HL-60/S4 treated with retinoic acid at 250 ng/mL for 4 days and 3 days (cell line): ENCODE data around the gene CDH23.

Source experiments
- in situ Hi-C: fragments of 300-500 bp; cut with MboI; formaldehyde crosslinking; loops from 2 replicates; pipeline ENCODE4 v1.7.0; 2022; ENCODE audit warnings: low sequenced_read_pairs

CDH23 gene

GRCh38 chr10:71757399-71757922 lies 360.7 kb downstream of the CDH23 start:
- in situ Hi-C loops = no loop called here

DNA sequence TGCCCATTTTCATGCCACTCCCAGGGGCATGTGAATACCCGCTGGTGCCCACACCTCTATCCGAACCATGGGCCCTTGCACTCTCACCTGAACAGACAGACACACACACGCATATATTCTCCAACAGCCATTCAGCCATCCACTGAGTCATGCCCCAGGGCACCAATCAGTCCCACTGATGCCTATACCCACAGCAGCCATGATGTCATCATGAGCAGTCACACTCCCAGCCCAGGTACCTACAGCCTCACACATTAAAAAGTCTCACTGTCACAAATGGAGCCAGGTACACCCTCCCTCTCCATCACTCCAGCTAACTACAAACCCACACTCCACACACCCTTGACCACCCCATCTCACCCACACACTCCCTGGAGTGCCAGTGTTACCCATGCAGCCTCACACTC lies 364.4 kb downstream of the CDH23 start:
- in situ Hi-C loops = no loop called here

- in situ Hi-C loops = no loop called here
Measured at GRCh38 chr10:71761541-71762113, 364.9 kb downstream of the CDH23 start.

- in situ Hi-C loops = no loop called here
Measured at GRCh38 chr10:71762324-71762723, 365.6 kb downstream of the CDH23 start.

- in situ Hi-C loops = no loop called here
Measured at GRCh38 chr10:71763352-71764127, 366.8 kb downstream of the CDH23 start.

GRCh38 chr10:71765176-71765904 lies 368.6 kb downstream of the CDH23 start:
- in situ Hi-C loops = no loop called here

GRCh38 chr10:71765906-71766716 lies 369.4 kb downstream of the CDH23 start:
- in situ Hi-C loops = no loop called here

DNA sequence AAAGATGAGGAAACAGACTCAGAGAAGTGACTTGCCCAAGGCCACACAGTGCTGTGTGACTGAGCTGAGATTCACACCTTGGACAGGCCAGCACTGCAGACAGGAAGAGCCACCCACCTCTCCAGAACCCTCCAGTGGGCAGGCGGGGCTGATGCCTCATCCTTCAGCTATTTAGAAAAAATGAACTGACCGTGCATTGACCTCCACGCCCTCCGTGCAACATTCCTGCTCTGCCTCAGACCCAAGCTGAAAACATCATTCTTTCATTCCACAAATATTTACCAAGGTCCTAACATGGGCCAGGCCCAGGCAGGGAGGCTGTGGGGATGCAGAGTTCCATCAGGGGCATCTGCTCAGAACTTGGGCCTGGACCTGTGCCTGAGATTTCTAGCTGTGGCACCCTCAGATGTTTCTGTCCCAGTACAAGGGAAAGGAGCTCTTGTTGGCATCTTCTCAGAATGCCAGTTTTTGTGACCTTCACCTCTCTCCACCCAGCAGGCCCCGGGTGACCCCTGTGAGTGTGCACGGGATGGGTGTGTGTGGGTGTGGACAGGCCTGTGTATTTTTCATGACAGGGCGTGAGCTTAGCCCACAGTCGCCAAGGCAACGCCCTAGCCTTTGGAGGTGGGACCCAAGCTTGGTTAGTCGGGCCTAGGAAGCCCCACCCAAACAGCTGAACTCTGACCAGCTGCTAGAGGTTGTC lies 370.1 kb downstream of the CDH23 start:
- in situ Hi-C loops = no loop called here

DNA sequence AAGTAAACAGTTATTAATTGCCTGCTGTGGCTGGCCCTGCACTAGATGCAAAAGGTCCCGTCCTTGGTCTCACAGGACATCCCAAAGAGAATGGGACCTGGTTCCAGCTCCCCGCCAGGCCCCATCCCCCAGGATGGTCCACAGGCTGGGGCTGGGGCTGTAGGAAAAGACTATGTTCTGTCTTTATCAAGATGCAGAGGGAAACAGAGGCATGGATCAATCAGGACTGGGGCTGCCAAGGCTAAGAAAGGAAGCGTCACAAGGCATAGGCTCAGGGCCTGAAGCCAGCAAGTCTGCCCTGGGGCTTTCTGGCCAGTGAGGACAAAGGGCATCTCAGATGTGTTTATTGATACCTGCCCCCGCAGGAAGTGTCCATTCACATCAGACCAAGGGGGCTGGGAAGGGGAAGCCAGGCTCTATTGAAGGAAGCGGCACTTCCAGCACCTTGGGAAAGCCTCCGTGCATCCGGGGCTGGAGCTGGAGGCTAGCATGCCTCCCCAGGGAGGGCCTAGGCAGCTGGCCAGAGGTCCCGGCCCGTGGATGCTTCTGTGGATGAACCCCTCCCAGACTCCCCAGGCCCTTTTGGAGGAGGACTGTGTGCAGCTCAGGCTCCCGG lies 370.8 kb downstream of the CDH23 start:
- in situ Hi-C loops = no loop called here

DNA sequence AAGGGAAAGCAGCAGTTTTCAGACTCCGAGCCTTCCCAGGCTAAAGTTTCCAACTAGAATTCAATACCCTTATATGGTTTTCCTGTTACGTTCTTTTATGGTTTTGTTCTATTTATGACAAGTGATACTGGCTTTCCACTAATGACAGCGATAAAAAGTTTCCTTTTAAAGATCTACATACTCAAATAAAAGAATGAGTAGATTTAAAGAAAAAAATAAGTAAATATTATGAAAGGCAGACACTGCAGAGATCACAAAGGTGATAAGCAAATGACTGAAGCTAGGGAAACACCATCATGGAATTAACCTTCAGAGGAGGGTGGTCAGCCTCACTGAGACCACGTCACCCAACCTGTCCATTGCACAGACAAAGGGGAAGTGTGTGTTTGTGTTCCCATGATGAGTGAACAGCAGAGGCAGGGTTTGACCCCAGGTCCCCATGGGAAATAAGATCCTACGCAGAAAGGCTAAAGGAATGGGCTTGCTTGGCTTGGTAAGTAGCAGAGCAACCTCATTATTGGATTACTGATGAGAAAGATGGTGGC lies 372.6 kb downstream of the CDH23 start:
- in situ Hi-C loops = no loop called here

DNA sequence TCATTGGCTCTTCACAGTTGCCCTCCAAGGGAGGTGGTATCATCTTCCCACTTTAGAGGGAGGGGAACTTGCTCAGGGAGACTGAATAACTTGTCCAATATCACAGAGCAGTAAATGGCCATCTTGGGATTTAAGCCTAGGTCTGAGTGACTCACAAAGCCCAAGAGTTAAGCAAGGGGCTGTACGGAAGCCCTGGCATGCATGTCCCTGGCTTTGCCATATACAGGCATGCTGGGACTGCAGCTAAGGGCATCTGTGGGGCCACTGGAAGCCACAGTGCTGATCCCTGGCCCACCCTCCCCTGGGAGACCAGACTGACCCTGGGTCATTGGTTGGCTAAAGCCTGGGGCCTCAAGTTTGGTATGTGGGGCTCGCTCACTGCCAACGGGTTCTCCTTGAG lies 373.5 kb downstream of the CDH23 start:
- in situ Hi-C loops = loop anchor here (5.0 kb wide), 1 partner anchor 42 kb away; no protein-coding TSS in a partner anchor

DNA sequence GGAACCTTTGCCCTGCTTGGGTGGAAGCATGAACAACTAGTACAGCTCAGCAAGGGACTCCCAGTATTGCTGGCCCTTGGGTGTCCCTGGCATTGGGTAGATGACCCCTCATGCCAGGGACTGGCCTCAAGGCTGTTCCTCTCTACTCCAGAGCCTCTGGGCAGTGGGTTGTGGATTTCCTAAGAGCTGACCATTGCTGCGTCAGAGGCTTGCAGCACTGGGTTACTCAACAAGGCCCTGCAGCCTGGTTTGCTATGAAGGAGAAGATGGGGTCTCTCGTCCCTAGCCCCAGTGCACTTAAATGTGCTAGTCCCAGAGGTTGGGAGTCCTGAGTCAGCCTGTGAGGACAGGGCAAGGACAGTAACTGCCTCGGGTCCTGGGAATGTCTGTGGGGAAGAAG lies 374.1 kb downstream of the CDH23 start:
- in situ Hi-C loops = loop anchor here (5.0 kb wide), 1 partner anchor 42 kb away; no protein-coding TSS in a partner anchor

- in situ Hi-C loops = loop anchor here (5.0 kb wide), 1 partner anchor 41 kb away; no protein-coding TSS in a partner anchor
Measured at GRCh38 chr10:71771204-71771603, 374.5 kb downstream of the CDH23 start.

GRCh38 chr10:71771821-71772617 lies 375.3 kb downstream of the CDH23 start:
- in situ Hi-C loops = loop anchor here (5.0 kb wide), 1 partner anchor 40 kb away; no protein-coding TSS in a partner anchor

GRCh38 chr10:71772832-71773220 lies 376.1 kb downstream of the CDH23 start:
- in situ Hi-C loops = loop anchor here (5.0 kb wide), 1 partner anchor 39 kb away; no protein-coding TSS in a partner anchor

DNA sequence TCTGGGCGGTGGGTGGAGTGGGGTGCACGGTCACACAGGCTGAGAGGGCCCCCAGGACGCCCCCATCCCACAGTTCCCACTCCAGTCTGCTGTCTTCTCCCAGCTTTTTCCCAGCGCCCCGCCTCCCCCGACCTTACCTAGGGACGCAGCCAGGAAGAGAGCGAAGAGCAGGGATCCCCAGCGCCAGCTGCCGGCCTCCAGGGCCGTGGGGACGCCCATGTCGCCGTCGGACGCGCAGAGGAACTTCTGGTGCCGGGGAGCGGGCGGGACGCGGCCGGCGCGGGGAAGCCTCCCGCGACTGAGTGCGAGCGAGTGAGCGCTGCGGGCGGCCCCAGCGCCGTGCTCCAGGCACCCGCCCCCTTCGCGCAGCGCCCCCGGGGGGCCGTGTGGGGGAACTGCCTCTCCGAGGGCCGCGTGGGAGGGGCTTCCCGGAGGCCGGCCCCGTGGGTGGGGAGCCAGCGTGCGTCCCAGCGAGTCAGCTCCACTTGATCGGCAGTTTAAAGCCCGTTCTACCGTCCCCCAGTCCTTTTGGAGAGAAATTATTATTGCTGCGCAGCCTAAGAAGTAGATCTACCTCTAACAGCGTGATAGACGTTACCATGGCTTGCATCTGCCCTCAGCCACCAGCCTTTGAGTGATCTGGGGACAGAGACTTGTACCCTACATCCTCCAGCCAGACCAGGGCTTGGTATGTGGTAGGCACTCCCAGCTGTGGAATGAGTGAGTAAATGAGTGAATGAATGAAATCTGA lies 376.7 kb downstream of the CDH23 start, which contains the start of gene VSIR:
TSS of gene VSIR (minus strand) at position 300 of the 751 bp plus-strand sequence. CDS start at position 219, 81 bp downstream.
- in situ Hi-C loops = loop anchor here (5.0 kb wide), 1 partner anchor 39 kb away; no protein-coding TSS in a partner anchor

- in situ Hi-C loops = loop anchor here (5.0 kb wide), 1 partner anchor 37 kb away; no protein-coding TSS in a partner anchor
Measured at GRCh38 chr10:71774916-71775702, 378.4 kb downstream of the CDH23 start.
